Naive B cell (primary cell): Measurements from ENCODE around the gene GBF1. TPM values are rescaled to one million over a fixed set of nuclear protein-coding genes. Genes with fewer than 3 reads are reported as not detected.
A peak's percentile ranks its signal among the peaks of the same experiment; 100 is the strongest.

Experiments used
- ATAC-seq, 2 donors: fragments of 150-1000 bp; cut with Tn5 transposase; 2 replicates each; pipeline ENCODE4 v1.10.0; 2021; ENCODE audit warnings: low read depth in 2 of 2, mild to moderate bottlenecking in 2 of 2, moderate library complexity in 2 of 2
- DNase-seq: peaks from one replicate; pipeline ENCODE4 v3.0.0; 2022
- H3K27ac Mint-ChIP-seq, 6 donors: one replicate each; pipeline ENCODE4 v1.8.0; 2020 to 2022; ENCODE audit warnings: mild to moderate bottlenecking in 6 of 6, mixed read lengths in 6 of 6, moderate library complexity in 5 of 6, inconsistent platforms in 2 of 6
- H3K27me3 Mint-ChIP-seq, 3 donors: one replicate each; pipeline ENCODE4 v1.8.0; 2021 to 2022; ENCODE audit warnings: mixed read lengths in 3 of 3, mild to moderate bottlenecking in 1 of 3
- H3K36me3 Mint-ChIP-seq, 2 donors: one replicate each; pipeline ENCODE4 v1.8.0; 2020 to 2022; ENCODE audit warnings: mixed read lengths in 2 of 2, inconsistent platforms in 1 of 2, mild to moderate bottlenecking in 1 of 2
- H3K4me1 Mint-ChIP-seq, 3 donors: one replicate each; pipeline ENCODE4 v1.8.0; 2020 to 2022; ENCODE audit warnings: mixed read lengths in 3 of 3, inconsistent platforms in 1 of 3, mild to moderate bottlenecking in 1 of 3, moderate library complexity in 1 of 3
- H3K4me3 Mint-ChIP-seq, 8 donors: one replicate each; pipeline ENCODE4 v1.8.0; 2020 to 2022; ENCODE audit warnings: mild to moderate bottlenecking in 8 of 8, mixed read lengths in 8 of 8, moderate library complexity in 8 of 8, inconsistent platforms in 2 of 8
- H3K9me3 Mint-ChIP-seq, 7 donors: one replicate each; pipeline ENCODE4 v1.8.0; 2020 to 2022; ENCODE audit warnings: mixed read lengths in 7 of 7, mild to moderate bottlenecking in 5 of 7, inconsistent platforms in 2 of 7, moderate library complexity in 1 of 7
- polyA plus RNA-seq, 6 donors: library from polyadenylated mRNA; unstranded; fragments of 300-500 nt; fragmentation: Illumina TruSeq; gene quantifications; one replicate each; pipeline ENCODE4 v1.2.3, GENCODE V29; 2021; ENCODE audit warnings: low read depth in 6 of 6

Gene GBF1
- polyA plus RNA-seq, 6 donors from 2014 or later, result 3.9 to 14.8 (median 6.2) TPM

GRCh38 chr10:102425444-102425843, 180.1 kb downstream of the GBF1 start:
- Mint-ChIP-seq H3K36me3 (no peaks in the 10 kb centered on the region), H3K27me3 (no peaks in the 10 kb centered on the region), H3K4me1 (peaks cover 25 to 37% (median 32%) of the 10 kb centered on the region in 3 donors), H3K27ac (no peak overlapping the region), H3K4me3 (peak overlapping the region in 1 of 8 donors; percentile 12), H3K9me3 (no peaks in the 10 kb centered on the region)
- DNase-seq, result no peak
- no peak for ATAC-seq

- no peaks in the 10 kb centered on the region for H3K36me3 Mint-ChIP-seq
- no peak overlapping the region for H3K27ac Mint-ChIP-seq
- peak overlapping the region in 1 of 8 donors; percentile 68 for H3K4me3 Mint-ChIP-seq
- H3K9me3 Mint-ChIP-seq, result no peaks in the 10 kb centered on the region
- DNase-seq (no peak), ATAC-seq (no peak)
- no peaks in the 10 kb centered on the region for H3K27me3 Mint-ChIP-seq
- peaks cover 28 to 37% (median 30%) of the 10 kb centered on the region in 3 donors for H3K4me1 Mint-ChIP-seq
Measured at GRCh38 chr10:102426803-102427287, 181.5 kb downstream of the GBF1 start.

GRCh38 chr10:102429468-102429867, 184.1 kb downstream of the GBF1 start:
- Mint-ChIP-seq H3K36me3 (no peaks in the 10 kb centered on the region), H3K27ac (no peak overlapping the region), H3K9me3 (peaks cover 0 to 1% (median 0%) of the 10 kb centered on the region in 7 donors), H3K4me3 (peak overlapping the region in 2 of 8 donors; percentile 19 to 64), H3K4me1 (peaks cover 30 to 46% (median 37%) of the 10 kb centered on the region in 3 donors), H3K27me3 (no peaks in the 10 kb centered on the region)
- DNase-seq (no peak), ATAC-seq (no peak)

GRCh38 chr10:102431452-102432124, 186.3 kb downstream of the GBF1 start:
- no peaks in the 10 kb centered on the region for H3K36me3 Mint-ChIP-seq
- no peaks in the 10 kb centered on the region for H3K27me3 Mint-ChIP-seq
- peaks cover 0 to 1% (median 0%) of the 10 kb centered on the region in 7 donors for H3K9me3 Mint-ChIP-seq
- ATAC-seq, result no peak
- H3K4me1 Mint-ChIP-seq, result peaks cover 33 to 52% (median 47%) of the 10 kb centered on the region in 3 donors
- H3K4me3 Mint-ChIP-seq, result peak overlapping the region; percentile 89 to 99 (median 96)
- H3K27ac Mint-ChIP-seq, result peak overlapping the region; percentile 58 to 96 (median 74)
- DNase-seq, result no peak

Other genes starting within 250 kb of the GBF1 start
- 10 to 100 TPM; 29.9 to 56.9 (median 46.8) TPM for gene ARMH3, start 189.4 kb upstream of the GBF1 start, polyA plus RNA-seq
- gene HPS6, start 180.2 kb upstream of the GBF1 start, polyA plus RNA-seq, result 10 to 100 TPM; 16.3 to 31.9 (median 21.2) TPM
- 10 to 100 TPM in 5 of 6 donors, 1 to 10 TPM in 1; 7.1 to 37.9 (median 30.5) TPM for gene LDB1, start 125.2 kb upstream of the GBF1 start, polyA plus RNA-seq
- 10 to 100 TPM in 3 of 6 donors, 1 to 10 TPM in 3; 6.4 to 24.1 (median 9.7) TPM for gene PPRC1, start 112.5 kb upstream of the GBF1 start, polyA plus RNA-seq
- gene NOLC1, start 93.1 kb upstream of the GBF1 start, polyA plus RNA-seq, result 10 to 100 TPM in 5 of 6 donors, 1 to 10 TPM in 1; 8.6 to 59.3 (median 47.1) TPM
- not detected for gene ELOVL3, start 19.2 kb upstream of the GBF1 start, polyA plus RNA-seq
- not detected for gene PITX3, start 4.0 kb upstream of the GBF1 start, polyA plus RNA-seq
- gene NFKB2, start 150.2 kb downstream of the GBF1 start, polyA plus RNA-seq, result 10 to 100 TPM; 24.2 to 49.4 (median 34.7) TPM
- gene PSD, start 173.3 kb downstream of the GBF1 start, polyA plus RNA-seq, result 1 to 10 TPM in 4 of 6 donors, under 1 TPM in 2; 0.66 to 2.3 (median 1.5) TPM
- gene FBXL15, start 175.3 kb downstream of the GBF1 start, polyA plus RNA-seq, result 10 to 100 TPM; 15.9 to 24.9 (median 20.9) TPM
- 10 to 100 TPM; 50.3 to 82.3 (median 59.4) TPM for gene CUEDC2, start 187.0 kb downstream of the GBF1 start, polyA plus RNA-seq
- 1 to 10 TPM in 3 of 6 donors, under 1 TPM in 3; 0.29 to 1.9 (median 0.99) TPM for gene C10orf95, start 206.0 kb downstream of the GBF1 start, polyA plus RNA-seq